BE2C (cell line): ENCODE data around the gene LRRC74B.
A peak's percentile ranks its signal among the peaks of the same experiment; 100 is the strongest.
"Not testable (repeated sequence)": the region's sequence is repeated elsewhere in the genome, so short reads cannot be mapped to it uniquely, and the experiment has no call there.

Experiments
- DNase-seq: peaks from one replicate; pipeline ENCODE4 v3.0.0-alpha.2; 2020
- H3K27me3 ChIP-seq: fragments of 250-450 bp; sonication (Bioruptor Pico); 2 replicates; pipeline ENCODE4 v1.5.1; 2020; ENCODE audit warnings: mild to moderate bottlenecking
- H3K36me3 ChIP-seq: fragments of 250-450 bp; sonication (Bioruptor Pico); 2 replicates; pipeline ENCODE4 v1.5.1; 2020; ENCODE audit warnings: mild to moderate bottlenecking
- H3K4me1 ChIP-seq: fragments of 250-450 bp; sonication (Bioruptor Pico); 2 replicates; pipeline ENCODE4 v1.5.1; 2020
- H3K4me3 ChIP-seq: 2 replicates; pipeline ENCODE4 v1.5.1; 2011; ENCODE audit warnings: low read depth, low read length
- H3K9me3 ChIP-seq: fragments of 250-450 bp; sonication (Bioruptor Pico); 2 replicates; pipeline ENCODE4 v1.5.1; 2020
- CTCF ChIP-seq: IDR thresholded peaks from 2 replicates; pipeline ENCODE4 v1.5.1; 2012; ENCODE audit warnings: mild to moderate bottlenecking, low read depth, low read length

LRRC74B gene

DNA sequence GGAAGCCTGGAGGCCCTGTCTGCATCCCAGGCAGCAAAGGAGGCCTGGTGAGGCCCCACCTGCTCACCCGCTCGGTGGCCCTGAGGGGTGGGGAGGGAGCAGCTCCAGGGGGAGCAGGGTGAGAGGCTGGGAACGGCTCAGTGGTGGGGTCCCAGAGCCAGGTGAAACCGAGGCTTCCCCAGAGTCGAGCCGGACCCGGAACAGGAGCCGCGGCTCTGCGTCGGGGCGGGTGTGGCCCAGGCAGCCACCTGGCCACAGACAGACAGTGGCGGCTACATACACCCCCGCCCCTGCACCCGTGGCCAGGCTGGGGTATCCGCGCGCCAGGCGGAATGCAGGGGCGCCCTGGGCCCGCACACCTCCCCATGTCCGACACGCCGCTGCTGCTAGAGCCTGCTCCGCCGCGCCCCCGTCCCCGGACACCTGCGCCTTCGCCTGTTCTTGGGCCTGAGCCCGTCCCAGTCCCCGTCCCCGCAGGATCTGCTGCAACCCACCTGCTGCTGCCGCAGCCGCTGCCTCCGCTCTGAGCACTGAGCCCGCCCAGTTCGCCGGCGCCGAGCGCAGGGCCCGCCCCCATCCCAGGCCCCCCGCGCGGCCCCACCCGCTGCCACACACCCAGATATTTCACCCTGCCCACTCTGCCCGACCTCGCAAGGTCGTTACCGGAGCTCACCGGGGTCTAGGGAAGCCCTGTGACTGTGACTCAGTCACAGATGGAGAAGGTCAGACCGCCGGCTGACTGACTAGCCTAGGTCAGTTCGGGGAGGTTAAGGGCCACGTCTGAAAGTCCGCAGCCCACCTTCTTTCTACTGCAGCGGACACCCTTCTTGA is 13.5 kb upstream of the LRRC74B start, which contains the start of gene SLC7A4:
TSS of gene SLC7A4 (minus strand) at position 525 of the 831 bp plus-strand sequence. CDS start 749 bp downstream, outside the sequence.
- H3K9me3 ChIP-seq, result no peaks in the 10 kb centered on the region
- peak within 1 kb of the TSS; percentile 45 for H3K4me3 ChIP-seq
- no peak for TF ChIP-seq CTCF
- H3K36me3 ChIP-seq, result no peaks in the 10 kb centered on the region
- H3K4me1 ChIP-seq, result peaks cover 4% of the 10 kb centered on the region
- DNase-seq, result peak; percentile 44
- no peaks in the 10 kb centered on the region for H3K27me3 ChIP-seq

GRCh38 chr22:21032868-21033688 is 12.7 kb upstream of the LRRC74B start:
- TF ChIP-seq CTCF, result no peak
- Histone ChIP-seq H3K4me3 (0 out of 2 replicates have a peak overlapping the region, but pooled peaks have one; percentile 45), H3K36me3 (no peaks in the 10 kb centered on the region), H3K27me3 (no peaks in the 10 kb centered on the region), H3K9me3 (no peaks in the 10 kb centered on the region), H3K4me1 (peaks cover 7% of the 10 kb centered on the region)
- DNase-seq, result no peak

GRCh38 chr22:21033895-21034294 is 11.9 kb upstream of the LRRC74B start:
- Histone ChIP-seq H3K4me1 (peaks cover 7% of the 10 kb centered on the region), H3K9me3 (no peaks in the 10 kb centered on the region)
- no peak for TF ChIP-seq CTCF

DNA sequence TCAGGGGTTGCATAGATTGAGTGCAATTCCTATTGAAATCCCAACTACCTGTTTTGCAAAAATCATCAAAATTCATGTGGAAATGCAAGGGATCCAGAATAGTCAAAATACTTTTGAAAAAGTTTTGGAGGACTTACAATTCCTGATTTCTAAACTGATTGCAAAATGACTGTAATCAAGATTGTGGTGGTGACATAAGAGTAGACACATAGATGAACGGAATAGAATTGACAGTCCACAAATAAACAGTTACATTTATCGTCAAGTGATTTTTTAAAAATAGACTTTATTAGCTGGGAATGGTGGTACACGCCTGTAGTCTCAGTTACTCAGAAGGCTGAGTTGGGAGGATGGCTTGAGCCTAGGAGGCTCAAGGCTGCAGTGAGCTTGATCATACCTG is 10.8 kb upstream of the LRRC74B start:
- H3K9me3 ChIP-seq, result no peaks in the 10 kb centered on the region
- TF ChIP-seq CTCF, result no peak
- H3K36me3 ChIP-seq, result no peaks in the 10 kb centered on the region
- no peak overlapping the region for H3K4me3 ChIP-seq
- no peak for DNase-seq
- peaks cover 7% of the 10 kb centered on the region; the same call in 1 of the 2 replicates for H3K4me1 ChIP-seq
- H3K27me3 ChIP-seq, result no peaks in the 10 kb centered on the region

More at GRCh38 chr22:21033895-21034294, 11.9 kb upstream of the LRRC74B start:
- Histone ChIP-seq H3K36me3 (no peaks in the 10 kb centered on the region), H3K27me3 (no peaks in the 10 kb centered on the region), H3K4me3 (no peak overlapping the region)
- no peak for DNase-seq

DNA sequence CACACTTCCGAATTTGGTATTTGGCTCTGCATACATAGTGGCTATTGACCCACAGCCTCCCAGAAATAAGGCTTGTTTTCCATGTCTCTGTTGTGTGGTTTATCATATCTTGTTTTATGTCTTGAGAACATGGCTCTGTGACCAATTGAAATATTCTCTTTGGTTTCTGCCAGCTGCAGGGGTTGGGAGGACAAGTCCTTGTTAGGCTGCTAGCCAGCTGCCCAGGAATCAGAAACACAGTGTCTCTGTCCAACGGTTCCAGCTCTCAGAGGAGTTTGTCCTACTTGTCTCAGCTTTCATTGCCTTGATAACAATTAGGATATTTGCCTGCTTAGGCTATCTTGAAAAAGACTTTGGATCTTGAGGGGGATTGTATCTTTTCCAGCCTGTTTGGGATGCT is 7.3 kb upstream of the LRRC74B start:
- H3K27me3 ChIP-seq, result no peaks in the 10 kb centered on the region
- H3K9me3 ChIP-seq, result no peaks in the 10 kb centered on the region
- no peak overlapping the region for H3K4me3 ChIP-seq
- H3K4me1 ChIP-seq, result peaks cover 4% of the 10 kb centered on the region; the same call in 1 of the 2 replicates
- DNase-seq, result no peak
- no peaks in the 10 kb centered on the region for H3K36me3 ChIP-seq
- TF ChIP-seq CTCF, result no peak

- H3K27me3 ChIP-seq, H3K4me3 ChIP-seq, H3K36me3 ChIP-seq, H3K9me3 ChIP-seq, H3K4me1 ChIP-seq, DNase-seq: not testable (repeated sequence)
Measured at GRCh38 chr22:21039158-21039557, 6.6 kb upstream of the LRRC74B start.
